HEK293T (cell line): ENCODE results near the gene MRO.

Experiments used
- FOXK2 ChIP-seq: fragments of 450-650 bp; IDR thresholded peaks from 2 replicates; pipeline ENCODE4 v1.6.1; 2016; ENCODE audit warnings: mild to moderate bottlenecking
- FOXM1 ChIP-seq: fragments of 450-650 bp; IDR thresholded peaks from 2 replicates; pipeline ENCODE4 v1.6.1; 2017; ENCODE audit warnings: mild to moderate bottlenecking, borderline replicate concordance
- SUZ12 ChIP-seq: fragments of 450-650 bp; IDR thresholded peaks from 2 replicates; pipeline ENCODE4 v1.6.1; 2016; ENCODE audit warnings: mild to moderate bottlenecking

GRCh38 chr18:50836521-50836957 lies 16.7 kb upstream of the MRO start:
- TF ChIP-seq FOXK2 = no peak
- TF ChIP-seq FOXM1 = no peak
- TF ChIP-seq SUZ12 = no peak
